Measurements from ENCODE around the gene CMTM8.
"Not testable (repeated sequence)": the region's sequence is repeated elsewhere in the genome, so short reads cannot be mapped to it uniquely, and the experiment has no call there.

The CMTM8 gene

GRCh38 chr3:32389577-32389976 is 151.1 kb downstream of the CMTM8 start:
- not testable (repeated sequence) for DNase-seq; H3K9me3 Mint-ChIP-seq; H3K27me3 Mint-ChIP-seq; H3K27ac Mint-ChIP-seq; ATAC-seq (replicated peaks); H3K4me3 Mint-ChIP-seq
- H3K36me3 Mint-ChIP-seq: peaks cover 12 to 17% of the 10 kb centered on the region in 2 donors
- H3K4me1 Mint-ChIP-seq: peaks cover 32 to 45% of the 10 kb centered on the region in 2 donors

DNA sequence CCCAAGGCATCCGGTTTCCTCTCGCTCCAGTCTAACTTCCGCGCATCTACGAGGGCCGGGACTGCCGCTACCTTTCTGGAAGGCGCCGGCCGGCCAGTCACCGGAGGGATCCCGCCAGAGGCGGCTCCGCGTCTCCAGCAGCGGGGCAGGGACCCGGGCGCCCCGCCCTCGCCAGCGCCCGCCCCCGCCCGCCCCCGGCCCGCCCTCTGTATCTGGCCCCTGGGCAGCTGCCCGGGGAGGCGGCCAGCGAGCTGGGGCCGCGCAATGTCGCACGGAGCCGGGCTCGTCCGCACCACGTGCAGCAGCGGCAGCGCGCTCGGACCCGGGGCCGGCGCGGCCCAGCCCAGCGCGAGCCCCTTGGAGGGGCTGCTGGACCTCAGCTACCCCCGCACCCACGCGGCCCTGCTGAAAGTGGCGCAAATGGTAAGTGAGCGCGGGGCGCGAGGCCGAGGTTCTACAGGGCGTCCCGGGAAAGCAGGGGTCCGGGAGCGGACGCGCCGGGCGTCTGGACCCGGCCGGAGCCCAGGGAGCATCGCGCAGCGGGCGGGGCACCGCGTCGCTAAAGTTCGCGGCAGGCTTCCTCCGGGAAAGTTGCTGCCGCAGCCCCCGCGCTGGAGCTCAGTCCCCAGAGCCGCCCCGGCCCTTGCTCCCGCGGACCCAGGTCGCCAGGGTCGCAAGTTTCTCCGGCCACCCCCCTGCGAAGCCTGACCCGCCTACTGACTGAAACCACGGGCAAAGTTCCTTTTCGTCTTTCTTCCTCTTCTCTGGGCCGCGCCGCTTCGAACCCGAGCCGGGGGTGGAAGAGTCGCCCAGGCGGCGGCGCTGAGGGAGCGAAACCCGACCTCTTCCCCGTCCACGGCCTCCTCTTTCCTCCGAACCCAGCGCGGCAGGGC is 153.4 kb downstream of the CMTM8 start, which contains the start of gene CMTM7:
Gene CMTM7, plus strand, starts transcription at position 211 of the 893 bp plus-strand sequence. Its CDS starts 54 bp downstream, at position 265.
- Mint-ChIP-seq H3K27ac (peak within 1 kb of the TSS; percentile 99), H3K4me3 (peak within 1 kb of the TSS; percentile 99 to 100), H3K27me3 (no peaks in the 10 kb centered on the region), H3K9me3 (no peaks in the 10 kb centered on the region), H3K36me3 (peaks cover 24 to 28% of the 10 kb centered on the region in 2 donors), H3K4me1 (peaks cover 32 to 55% of the 10 kb centered on the region in 2 donors)
- DNase-seq: peak; percentile 62
- peak; percentile 70 to 72 for ATAC-seq (replicated peaks)

DNA sequence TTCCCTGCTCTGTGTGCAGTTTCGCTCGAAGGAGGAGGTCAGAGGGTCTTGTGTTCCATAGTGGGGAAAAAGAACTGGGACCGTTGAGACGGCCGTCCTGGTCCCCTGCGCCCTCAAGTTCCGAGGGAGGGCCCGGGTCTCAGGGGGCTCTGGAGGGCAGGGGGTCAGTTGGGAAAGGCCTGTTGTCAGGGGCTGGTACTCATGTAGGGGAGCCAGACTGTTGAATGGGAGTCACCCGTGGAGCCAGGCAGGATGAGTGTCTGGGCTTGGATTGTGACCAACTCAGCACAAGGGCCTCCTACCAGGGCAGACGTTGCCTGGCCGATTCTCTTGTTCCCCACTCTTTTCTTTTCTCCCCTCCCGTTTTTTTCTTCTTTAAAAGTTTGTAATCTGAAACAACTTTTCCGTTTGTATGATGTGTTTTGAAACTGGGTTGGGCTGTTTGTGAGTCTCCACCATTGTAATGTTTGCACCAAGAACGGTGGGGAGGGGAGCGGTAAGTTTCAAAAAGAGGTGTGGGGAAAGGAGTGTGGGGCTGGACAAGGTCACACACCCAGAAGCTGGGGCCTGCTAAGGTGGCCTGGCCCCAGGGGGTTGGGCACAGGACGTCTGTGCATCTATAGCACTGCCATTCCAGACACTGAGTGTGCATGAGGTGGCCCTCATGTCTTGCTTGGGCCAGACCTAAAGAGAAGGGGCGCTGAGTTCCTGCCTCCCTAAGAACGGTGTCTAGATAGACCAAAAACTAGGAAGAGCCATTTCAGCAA is 154.2 kb downstream of the CMTM8 start:
- H3K4me1 Mint-ChIP-seq: peaks cover 32 to 62% of the 10 kb centered on the region in 2 donors
- H3K36me3 Mint-ChIP-seq: peaks cover 24 to 29% of the 10 kb centered on the region in 2 donors
- ATAC-seq (replicated peaks): peak; percentile 21 to 28
- no peaks in the 10 kb centered on the region for H3K9me3 Mint-ChIP-seq
- no peaks in the 10 kb centered on the region for H3K27me3 Mint-ChIP-seq
- peak overlapping the region; percentile 99 to 100 for H3K4me3 Mint-ChIP-seq
- no peak for DNase-seq
- H3K27ac Mint-ChIP-seq: peak overlapping the region; percentile 99

DNA sequence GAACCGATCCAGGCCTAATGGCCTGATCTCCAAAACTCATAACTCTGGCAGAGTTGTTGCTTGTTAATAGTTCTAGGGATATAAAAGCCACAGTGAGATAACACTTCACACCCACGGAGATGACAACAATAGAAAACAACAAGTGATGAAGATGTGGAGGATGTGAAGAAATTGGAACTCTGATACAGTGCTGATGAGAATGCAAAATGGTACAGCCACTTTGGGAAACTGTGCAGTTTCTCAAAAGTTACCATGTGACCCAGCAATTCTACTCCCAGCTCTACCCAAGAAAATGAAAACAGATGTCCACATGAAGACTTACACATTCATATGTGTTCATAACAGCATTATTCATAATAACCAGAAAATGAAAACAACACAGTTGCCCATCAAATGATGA is 157.0 kb downstream of the CMTM8 start:
- H3K27ac Mint-ChIP-seq: peak overlapping the region; percentile 63
- peaks cover 46 to 86% of the 10 kb centered on the region in 2 donors for H3K4me1 Mint-ChIP-seq
- ATAC-seq (replicated peaks) (no peak), DNase-seq (no peak)
- no peak overlapping the region for H3K4me3 Mint-ChIP-seq
- peaks cover 26 to 32% of the 10 kb centered on the region in 2 donors for H3K36me3 Mint-ChIP-seq
- no peaks in the 10 kb centered on the region for H3K27me3 Mint-ChIP-seq
- no peaks in the 10 kb centered on the region for H3K9me3 Mint-ChIP-seq

DNA sequence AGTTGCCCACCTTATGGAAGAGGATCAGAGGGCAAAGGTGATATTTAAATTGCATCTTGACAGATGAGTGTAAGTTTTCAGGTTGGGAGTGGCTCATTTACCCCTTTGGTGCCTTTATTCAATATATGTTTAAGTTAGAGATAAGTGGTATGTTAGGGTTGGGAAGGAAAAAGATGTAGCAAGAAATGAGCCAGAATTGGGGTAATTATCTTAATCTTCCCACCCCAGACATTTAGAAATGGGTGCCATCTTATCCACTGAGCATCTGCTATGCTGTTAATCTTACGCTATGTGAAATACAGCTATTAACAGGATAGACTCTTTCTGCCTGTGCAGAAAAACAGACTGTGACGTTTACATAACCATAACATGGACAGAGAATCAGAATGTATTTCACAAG is 159.5 kb downstream of the CMTM8 start:
- ATAC-seq (replicated peaks) (no peak), DNase-seq (no peak)
- Mint-ChIP-seq H3K27ac (no peak overlapping the region), H3K4me3 (no peak overlapping the region), H3K27me3 (no peaks in the 10 kb centered on the region), H3K9me3 (no peaks in the 10 kb centered on the region), H3K36me3 (peaks cover 23 to 27% of the 10 kb centered on the region in 2 donors), H3K4me1 (peaks cover 53 to 94% of the 10 kb centered on the region in 2 donors)

GRCh38 chr3:32398531-32398930 is 160.1 kb downstream of the CMTM8 start:
- no peak for ATAC-seq (replicated peaks)

DNA sequence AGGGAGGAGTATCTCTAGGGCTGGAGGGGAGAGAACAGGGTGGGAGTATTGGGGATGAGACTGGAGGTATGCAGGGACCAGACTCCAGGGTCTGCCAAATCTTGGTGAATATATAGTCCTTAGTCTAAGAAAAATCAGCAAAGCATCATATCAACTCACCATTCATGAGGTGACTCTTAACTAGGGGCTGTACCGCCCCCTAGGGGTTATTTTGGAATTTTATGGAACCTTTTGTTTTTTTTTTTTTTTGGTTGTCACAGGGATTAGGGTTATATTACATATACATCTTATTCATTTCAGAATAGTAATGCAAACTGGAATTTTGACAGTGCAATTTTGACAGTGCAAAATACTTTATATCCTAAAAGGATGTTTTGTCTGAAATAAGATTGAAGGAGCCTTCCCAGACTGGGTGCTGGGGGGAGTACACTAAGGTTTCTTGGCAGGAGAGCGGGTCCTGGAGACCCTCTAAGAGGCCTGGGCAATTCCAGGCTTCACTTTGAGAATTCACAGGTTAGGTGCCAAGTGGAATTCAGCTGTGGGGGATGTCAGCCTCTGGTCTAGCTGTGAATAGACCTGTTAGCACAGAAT is 160.6 kb downstream of the CMTM8 start:
- peak; percentile 28 to 38 for ATAC-seq (replicated peaks)
- peaks cover 17 to 25% of the 10 kb centered on the region in 2 donors for H3K36me3 Mint-ChIP-seq
- peaks cover 50 to 93% of the 10 kb centered on the region in 2 donors for H3K4me1 Mint-ChIP-seq
- H3K27me3 Mint-ChIP-seq: no peaks in the 10 kb centered on the region
- no peaks in the 10 kb centered on the region for H3K9me3 Mint-ChIP-seq
- H3K4me3 Mint-ChIP-seq: no peak overlapping the region
- H3K27ac Mint-ChIP-seq: peak overlapping the region; percentile 51
- DNase-seq: no peak

More at GRCh38 chr3:32398531-32398930, 160.1 kb downstream of the CMTM8 start:
- H3K4me3 Mint-ChIP-seq: no peak overlapping the region
- peaks cover 17 to 21% of the 10 kb centered on the region in 2 donors for H3K36me3 Mint-ChIP-seq
- no peaks in the 10 kb centered on the region for H3K27me3 Mint-ChIP-seq
- H3K9me3 Mint-ChIP-seq: no peaks in the 10 kb centered on the region
- DNase-seq: no peak
- H3K27ac Mint-ChIP-seq: peak overlapping the region; percentile 51
- peaks cover 51 to 94% of the 10 kb centered on the region in 2 donors for H3K4me1 Mint-ChIP-seq

- no peak for DNase-seq
- no peaks in the 10 kb centered on the region for H3K27me3 Mint-ChIP-seq
- peak in 1 of 2 donors; percentile 26 for ATAC-seq (replicated peaks)
- H3K4me1 Mint-ChIP-seq: peaks cover 44 to 88% of the 10 kb centered on the region in 2 donors
- peak overlapping the region; percentile 97 for H3K27ac Mint-ChIP-seq
- H3K4me3 Mint-ChIP-seq: peak overlapping the region; percentile 85 to 94
- H3K36me3 Mint-ChIP-seq: peaks cover 16 to 26% of the 10 kb centered on the region in 2 donors
- no peaks in the 10 kb centered on the region for H3K9me3 Mint-ChIP-seq
Measured at GRCh38 chr3:32401126-32401525, 162.6 kb downstream of the CMTM8 start.

DNA sequence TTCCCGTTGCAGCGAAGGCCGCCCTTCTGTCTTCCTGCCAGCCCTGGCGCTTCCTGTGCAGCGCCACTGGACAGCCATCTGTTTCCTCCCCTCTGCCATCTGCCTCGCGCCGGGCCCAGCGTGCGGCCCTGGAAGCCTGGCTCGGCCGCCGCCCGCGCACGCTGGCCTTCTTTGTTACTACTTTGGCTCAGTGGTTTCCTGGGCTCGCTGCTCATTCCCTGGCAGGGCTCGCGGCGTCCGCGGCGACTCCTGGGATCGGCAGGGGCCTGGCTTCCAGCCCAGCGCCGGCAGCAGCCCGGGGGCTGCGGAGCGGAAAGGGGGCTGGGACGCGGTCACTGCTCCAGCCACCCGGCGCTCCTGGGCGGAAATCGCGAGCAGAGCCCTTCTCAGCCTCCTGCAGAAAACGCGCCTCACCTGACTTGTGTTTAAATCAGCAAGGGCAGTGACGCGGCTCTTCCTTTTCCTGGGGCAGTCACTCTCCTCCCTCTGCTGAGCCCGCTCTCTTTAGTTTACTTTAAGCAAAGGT is 163.1 kb downstream of the CMTM8 start:
- Mint-ChIP-seq H3K36me3 (peaks cover 15 to 25% of the 10 kb centered on the region in 2 donors), H3K27me3 (no peaks in the 10 kb centered on the region), H3K4me1 (peaks cover 47 to 89% of the 10 kb centered on the region in 2 donors), H3K9me3 (no peaks in the 10 kb centered on the region), H3K27ac (peak overlapping the region; percentile 97), H3K4me3 (peak overlapping the region; percentile 85 to 94)
- DNase-seq (no peak), ATAC-seq (replicated peaks) (peak; percentile 72 to 77)

GRCh38 chr3:32403663-32404062 is 165.2 kb downstream of the CMTM8 start:
- H3K4me3 Mint-ChIP-seq: no peak overlapping the region
- peaks cover 13 to 24% of the 10 kb centered on the region in 2 donors for H3K36me3 Mint-ChIP-seq
- peaks cover 43 to 89% of the 10 kb centered on the region in 2 donors for H3K4me1 Mint-ChIP-seq
- no peak overlapping the region for H3K27ac Mint-ChIP-seq
- no peaks in the 10 kb centered on the region for H3K9me3 Mint-ChIP-seq
- no peaks in the 10 kb centered on the region for H3K27me3 Mint-ChIP-seq
- ATAC-seq (replicated peaks) (no peak), DNase-seq (no peak)

DNA sequence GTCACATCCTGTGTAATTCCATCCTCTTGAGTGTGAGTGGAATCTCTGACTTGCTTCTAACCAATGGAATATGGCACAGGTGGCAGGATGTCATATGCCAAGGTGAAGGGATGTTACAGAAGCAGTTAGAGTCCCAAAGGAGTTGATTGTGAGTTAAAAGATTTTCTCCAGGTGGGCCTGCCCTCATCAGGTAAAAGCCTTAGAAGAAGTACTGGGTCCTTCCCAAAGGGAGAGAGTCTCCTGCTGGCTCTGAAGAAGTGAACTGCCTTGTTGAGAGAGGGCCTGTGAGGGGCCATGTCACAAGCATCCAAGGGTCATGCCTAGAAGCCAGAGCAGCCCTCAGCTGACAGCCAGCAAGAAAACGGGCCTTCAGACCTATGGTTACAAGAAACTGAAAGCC is 166.2 kb downstream of the CMTM8 start:
- ATAC-seq (replicated peaks) (no peak), DNase-seq (no peak)
- H3K9me3 Mint-ChIP-seq: no peaks in the 10 kb centered on the region
- H3K36me3 Mint-ChIP-seq: peaks cover 15 to 27% of the 10 kb centered on the region in 2 donors
- no peaks in the 10 kb centered on the region for H3K27me3 Mint-ChIP-seq
- no peak overlapping the region for H3K4me3 Mint-ChIP-seq
- peaks cover 45 to 88% of the 10 kb centered on the region in 2 donors for H3K4me1 Mint-ChIP-seq
- H3K27ac Mint-ChIP-seq: peak overlapping the region; percentile 37

DNA sequence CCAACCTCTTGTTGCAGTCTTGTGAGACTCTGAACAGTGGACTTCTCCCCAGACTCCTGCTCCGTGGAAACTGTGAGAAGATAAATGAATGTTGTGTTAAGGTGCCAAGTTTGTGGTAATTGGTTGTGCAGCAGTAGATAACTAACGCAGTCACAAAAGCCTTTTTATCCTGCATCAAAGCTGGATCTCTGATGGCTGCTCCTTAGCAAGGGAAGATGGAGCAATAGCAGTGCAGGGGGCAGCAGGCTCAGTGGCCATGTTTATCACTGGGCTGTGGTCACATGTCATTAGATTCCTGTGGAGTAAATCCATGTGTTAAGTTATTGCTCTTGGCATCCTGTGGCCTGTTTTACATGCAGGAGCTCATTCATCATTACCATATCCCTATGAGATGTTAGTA is 166.7 kb downstream of the CMTM8 start:
- peaks cover 49 to 90% of the 10 kb centered on the region in 2 donors for H3K4me1 Mint-ChIP-seq
- no peak for ATAC-seq (replicated peaks)
- no peak overlapping the region for H3K27ac Mint-ChIP-seq
- H3K9me3 Mint-ChIP-seq: no peaks in the 10 kb centered on the region
- H3K27me3 Mint-ChIP-seq: no peaks in the 10 kb centered on the region
- peaks cover 18 to 31% of the 10 kb centered on the region in 2 donors for H3K36me3 Mint-ChIP-seq
- DNase-seq: no peak
- H3K4me3 Mint-ChIP-seq: no peak overlapping the region

- peaks cover 18 to 35% of the 10 kb centered on the region in 2 donors for H3K36me3 Mint-ChIP-seq
- ATAC-seq (replicated peaks) (no peak), DNase-seq (no peak)
- H3K27ac Mint-ChIP-seq: no peak overlapping the region
- H3K4me1 Mint-ChIP-seq: peaks cover 48 to 90% of the 10 kb centered on the region in 2 donors
- H3K4me3 Mint-ChIP-seq: no peak overlapping the region
- H3K27me3 Mint-ChIP-seq: no peaks in the 10 kb centered on the region
- no peaks in the 10 kb centered on the region for H3K9me3 Mint-ChIP-seq
Measured at GRCh38 chr3:32405711-32406323, 167.3 kb downstream of the CMTM8 start.
